Endodermal cell (in vitro differentiated cells): ENCODE data around the gene RAB18. TPM values are rescaled to one million over a fixed set of nuclear protein-coding genes. Genes with fewer than 3 reads are reported as not detected.

Experiments used
- DNase-seq: peaks from one replicate; pipeline ENCODE4 v3.0.0-alpha.2; 2017
- H3K27ac ChIP-seq: 2 replicates; pipeline ENCODE4 v1.5.1; 2013; ENCODE audit warnings: mild to moderate bottlenecking, low read depth, low read length, moderate library complexity
- H3K27me3 ChIP-seq: 2 replicates; pipeline ENCODE4 v1.6.1; 2013; ENCODE audit warnings: mild to moderate bottlenecking, low read length, moderate library complexity; ENCODE audit not compliant: insufficient read depth, control insufficient read depth, poor library complexity, severe bottlenecking
- H3K36me3 ChIP-seq: 2 replicates; pipeline ENCODE4 v1.7.0; 2013; ENCODE audit warnings: mild to moderate bottlenecking, low read length, moderate library complexity; ENCODE audit not compliant: control insufficient read depth, insufficient read depth
- H3K4me1 ChIP-seq: one replicate; pipeline ENCODE4 v1.7.0; 2013; ENCODE audit warnings: low read length; ENCODE audit not compliant: control insufficient read depth, insufficient read depth
- H3K4me3 ChIP-seq: 2 replicates; pipeline ENCODE4 v1.5.1; 2013; ENCODE audit warnings: mild to moderate bottlenecking, low read length, moderate library complexity
- H3K9ac ChIP-seq: 2 replicates; pipeline ENCODE4 v1.6.1; 2013; ENCODE audit warnings: mild to moderate bottlenecking, low read length, moderate library complexity; ENCODE audit not compliant: poor library complexity, severe bottlenecking; ENCODE audit errors: extremely low read depth
- H3K9me3 ChIP-seq: 2 replicates; pipeline ENCODE4 v1.6.1; 2013; ENCODE audit warnings: mild to moderate bottlenecking, low read length, moderate library complexity; ENCODE audit not compliant: control insufficient read depth
- H3K27ac Mint-ChIP-seq: 2 replicates; pipeline ENCODE4 v1.8.0; 2020; ENCODE audit warnings: mixed read lengths
- H3K27me3 Mint-ChIP-seq: 2 replicates; pipeline ENCODE4 v1.8.0; 2021; ENCODE audit warnings: mild to moderate bottlenecking, mixed read lengths; ENCODE audit not compliant: insufficient read depth
- H3K36me3 Mint-ChIP-seq: 2 replicates; pipeline ENCODE4 v1.8.0; 2020; ENCODE audit warnings: low read depth, mixed read lengths
- H3K4me1 Mint-ChIP-seq: 2 replicates; pipeline ENCODE4 v1.8.0; 2020; ENCODE audit warnings: mixed read lengths
- H3K4me3 Mint-ChIP-seq: 2 replicates; pipeline ENCODE4 v1.8.0; 2020; ENCODE audit warnings: mild to moderate bottlenecking, moderate library complexity, mixed read lengths
- H3K9me3 Mint-ChIP-seq: 2 replicates; pipeline ENCODE4 v1.8.0; 2020; ENCODE audit warnings: mild to moderate bottlenecking, mixed read lengths
- CTCF ChIP-seq: fragments of 200-600 bp; sonication (generic); conservative IDR thresholded peaks from 2 replicates; pipeline ENCODE4 v1.5.0; 2021; ENCODE audit warnings: antibody characterized with exemption, mild to moderate bottlenecking
- WGBS, 2 experiments: methylation state at CpG; one replicate each; pipeline versions ENCODE4 v1.1.5 to v1.1.7; 2013; ENCODE audit warnings: missing lambda C conversion rate in 2 of 2, mixed read lengths in 1 of 2; ENCODE audit not compliant: insufficient coverage in 1 of 2, insufficient read length in 1 of 2; 5-methylcytosine and 5-hydroxymethylcytosine counted together
- long read RNA-seq, 4 experiments: library from polyadenylated mRNA in 2 of 4; library from RNA in 1 of 4; library from capped mRNA in 1 of 4; stranded (forward) in 3 of 4; unstranded in 1 of 4; transcript quantifications; one replicate each; pipeline ENCODE4 v2.0.0, GENCODE V29; 2020 to 2021; ENCODE audit warnings: inconsistent platforms in 1 of 4
- polyA plus RNA-seq, 2 experiments: library from polyadenylated mRNA; stranded (reverse); fragments of 50-300 nt; gene quantifications; one replicate each; pipeline ENCODE4 v1.2.3, GENCODE V29; 2013
- total RNA-seq, 2 donors: library from RNA; stranded (reverse); fragmentation: NEBNext Ultra II Directional in 1 of 2; extraction: Animal tissue kit (Norgen Biotek cat#: 25700) in 1 of 2; gene quantifications; 2 replicates in 1 of 2; 3 replicates in 1 of 2; pipeline ENCODE4 v1.2.1, GENCODE V29; 2021

RAB18 gene
- total RNA-seq: 100 to 1,000 TPM; 122 to 150 TPM
- 50.5 TPM for polyA plus RNA-seq (2013, experiment 1 of 2)
- polyA plus RNA-seq (2013, experiment 2 of 2): 58.0 TPM
- long read RNA-seq, experiment 1, full-length matches to known transcripts: 42 of 69 reads
- long read RNA-seq, experiment 1, partial matches to known transcripts: 5 of 69 reads
- long read RNA-seq, experiment 1, other reads (novel, unspliced or antisense): 22 of 69 reads
- long read RNA-seq, experiment 2, full-length matches to known transcripts: 247 of 280 reads
- long read RNA-seq, experiment 2, partial matches to known transcripts: 6 of 280 reads
- long read RNA-seq, experiment 2, other reads (novel, unspliced or antisense): 27 of 280 reads
- long read RNA-seq, experiment 3, full-length matches to known transcripts: 430 of 452 reads
- long read RNA-seq, experiment 3, partial matches to known transcripts: 0 of 452 reads
- long read RNA-seq, experiment 3, other reads (novel, unspliced or antisense): 22 of 452 reads
- long read RNA-seq, experiment 4, full-length matches to known transcripts: 457 of 502 reads
- long read RNA-seq, experiment 4, partial matches to known transcripts: 31 of 502 reads
- long read RNA-seq, experiment 4, other reads (novel, unspliced or antisense): 14 of 502 reads

DNA sequence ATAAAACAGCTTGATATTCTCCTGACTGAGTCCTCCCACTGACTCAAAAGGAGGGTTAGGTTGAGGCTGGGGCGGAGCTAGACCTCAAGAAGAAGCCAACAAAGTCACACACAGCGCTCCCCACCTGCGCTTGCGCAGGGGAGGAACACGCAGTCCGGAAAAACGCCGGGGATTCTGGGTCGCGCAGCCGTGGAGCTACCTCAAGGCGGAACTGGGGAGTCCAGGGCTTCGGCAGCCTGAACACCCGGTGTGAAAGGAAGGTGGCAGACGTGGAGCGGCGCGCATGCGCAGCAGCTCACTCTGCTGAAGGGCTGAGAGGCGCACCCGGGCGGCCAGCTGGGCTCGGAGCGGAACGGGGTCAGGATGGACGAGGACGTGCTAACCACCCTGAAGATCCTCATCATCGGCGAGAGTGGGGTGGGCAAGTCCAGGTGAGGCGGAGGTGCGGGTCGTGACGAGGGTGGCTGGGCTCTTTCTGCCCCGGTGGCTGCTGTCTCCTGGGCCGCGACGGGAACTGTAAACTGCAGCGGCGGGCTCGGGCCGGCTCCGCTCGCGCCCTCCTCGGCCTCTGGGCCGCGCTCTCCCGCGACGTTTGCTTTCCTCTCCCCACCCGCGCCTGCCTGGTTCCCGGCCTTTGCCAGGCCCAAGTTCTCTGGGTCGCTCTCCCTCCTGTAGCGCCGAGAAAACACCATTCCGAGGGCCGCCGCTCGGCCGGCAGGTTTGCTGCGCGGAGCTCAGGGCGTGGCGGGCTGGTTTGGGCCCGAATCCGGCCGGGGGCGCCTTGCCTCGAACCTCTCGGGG is at the start of gene RAB18:
TSS of gene RAB18 (plus strand) at position 298 of the 801 bp plus-strand sequence. CDS start at position 364, 66 bp downstream.
- no peaks in the 10 kb centered on the region for H3K9me3 ChIP-seq
- peak within 1 kb of the TSS; percentile 95 for H3K4me3 ChIP-seq
- H3K4me3 Mint-ChIP-seq: peak within 1 kb of the TSS; percentile 95
- DNase-seq: peak; percentile 99
- peak within 1 kb of the TSS; percentile 98 for H3K27ac Mint-ChIP-seq
- no peaks in the 10 kb centered on the region for H3K27me3 ChIP-seq
- no peaks in the 10 kb centered on the region for H3K27me3 Mint-ChIP-seq
- no peaks in the 10 kb centered on the region for H3K9me3 Mint-ChIP-seq
- peaks cover 1% of the 10 kb centered on the region for H3K36me3 ChIP-seq
- peak within 1 kb of the TSS; percentile 49 for H3K27ac ChIP-seq
- no peak for TF ChIP-seq CTCF
- H3K36me3 Mint-ChIP-seq: peaks cover 6% of the 10 kb centered on the region
- peaks cover 32% of the 10 kb centered on the region for H3K4me1 Mint-ChIP-seq
- peaks cover 8% of the 10 kb centered on the region for H3K4me1 ChIP-seq
- peak within 1 kb of the TSS; percentile 76 for H3K9ac ChIP-seq
- 0% methylated on average over 24 to 71 of the region's 71 CpGs for WGBS, 2 experiments

DNA sequence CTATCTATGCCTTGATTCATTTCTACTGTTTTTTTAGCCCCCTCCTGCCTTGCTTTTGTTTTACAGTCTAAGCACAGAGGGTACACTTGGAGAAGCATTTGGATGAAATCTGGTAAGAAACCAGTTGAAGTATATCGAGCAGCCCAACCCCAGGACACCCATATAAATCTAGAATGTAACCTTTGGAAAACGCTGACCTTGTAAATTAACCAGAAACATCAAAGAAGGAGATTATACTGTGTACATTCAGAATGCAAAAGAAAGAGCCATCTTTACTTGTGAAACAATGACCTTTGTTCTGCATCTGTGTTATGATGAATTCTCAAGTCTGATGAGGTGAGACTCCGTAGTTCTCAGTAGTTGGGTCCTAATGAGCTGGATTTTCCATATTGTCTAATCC is 49.3 kb upstream of the RAB18 start:
- Histone ChIP-seq H3K9ac (no peak overlapping the region), H3K4me3 (no peak overlapping the region), H3K36me3 (no peaks in the 10 kb centered on the region), H3K9me3 (no peaks in the 10 kb centered on the region), H3K27ac (no peak overlapping the region), H3K27me3 (no peaks in the 10 kb centered on the region), H3K4me1 (no peaks in the 10 kb centered on the region)
- Mint-ChIP-seq H3K4me3 (no peak overlapping the region), H3K27me3 (no peaks in the 10 kb centered on the region), H3K4me1 (peaks cover 3% of the 10 kb centered on the region), H3K9me3 (no peaks in the 10 kb centered on the region), H3K27ac (no peak overlapping the region), H3K36me3 (no peaks in the 10 kb centered on the region)
- 80 to 91% methylated on average over 2 to 3 of the region's 3 CpGs for WGBS, 2 experiments
- DNase-seq: no peak
- TF ChIP-seq CTCF: no peak

DNA sequence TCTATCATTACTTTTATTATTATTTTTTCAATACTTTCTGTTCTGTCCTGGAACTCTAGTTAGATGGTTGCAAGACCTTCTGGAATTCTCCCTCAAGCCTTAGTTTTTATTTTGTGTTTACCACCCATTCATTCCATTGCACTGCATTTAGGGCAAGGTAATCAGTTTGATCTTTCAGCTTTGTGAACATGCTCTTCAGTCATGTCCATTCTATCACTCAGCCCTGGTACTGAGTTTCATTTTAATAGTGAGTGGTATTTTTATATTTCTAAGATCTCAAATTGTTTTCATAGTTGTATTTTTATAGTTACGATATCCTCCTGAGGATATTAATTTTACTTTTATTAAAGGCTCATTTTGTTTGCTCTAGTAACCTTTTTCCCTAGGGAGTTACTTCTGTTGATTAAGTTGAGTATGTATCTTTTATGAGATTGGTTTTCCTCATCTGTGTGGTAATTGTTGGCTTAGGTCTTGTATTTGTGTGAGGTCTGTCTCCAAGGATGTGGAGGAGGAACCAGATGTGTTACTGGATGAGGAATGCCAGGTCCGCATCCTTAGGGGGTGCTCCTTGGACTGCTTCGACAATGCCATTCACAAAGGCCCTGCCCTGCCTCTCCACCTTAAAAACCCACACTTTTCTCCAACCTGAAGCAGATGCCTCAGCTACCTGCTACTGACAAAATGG is 46.7 kb upstream of the RAB18 start:
- Histone ChIP-seq H3K27me3 (no peaks in the 10 kb centered on the region), H3K4me1 (peaks cover 4% of the 10 kb centered on the region), H3K9me3 (peaks cover under 1% of the 10 kb centered on the region), H3K27ac (no peak overlapping the region), H3K9ac (no peak overlapping the region), H3K4me3 (no peak overlapping the region), H3K36me3 (no peaks in the 10 kb centered on the region)
- TF ChIP-seq CTCF: no peak
- peaks cover 7% of the 10 kb centered on the region for H3K9me3 Mint-ChIP-seq
- 100% methylated on average over 3 of the region's 3 CpGs; no CpG with 5 or more reads in 1 of the 2 experiments for WGBS, 2 experiments
- H3K36me3 Mint-ChIP-seq: peaks cover 2% of the 10 kb centered on the region
- no peak overlapping the region for H3K4me3 Mint-ChIP-seq
- H3K4me1 Mint-ChIP-seq: peaks cover 11% of the 10 kb centered on the region
- no peak overlapping the region for H3K27ac Mint-ChIP-seq
- DNase-seq: no peak
- H3K27me3 Mint-ChIP-seq: no peaks in the 10 kb centered on the region
